ENCODE data around the gene NWD2. TPM values are rescaled to one million over a fixed set of nuclear protein-coding genes. Genes with fewer than 3 reads are reported as not detected.

Gene NWD2
- polyA plus RNA-seq, 1 experiment: not detected

DNA sequence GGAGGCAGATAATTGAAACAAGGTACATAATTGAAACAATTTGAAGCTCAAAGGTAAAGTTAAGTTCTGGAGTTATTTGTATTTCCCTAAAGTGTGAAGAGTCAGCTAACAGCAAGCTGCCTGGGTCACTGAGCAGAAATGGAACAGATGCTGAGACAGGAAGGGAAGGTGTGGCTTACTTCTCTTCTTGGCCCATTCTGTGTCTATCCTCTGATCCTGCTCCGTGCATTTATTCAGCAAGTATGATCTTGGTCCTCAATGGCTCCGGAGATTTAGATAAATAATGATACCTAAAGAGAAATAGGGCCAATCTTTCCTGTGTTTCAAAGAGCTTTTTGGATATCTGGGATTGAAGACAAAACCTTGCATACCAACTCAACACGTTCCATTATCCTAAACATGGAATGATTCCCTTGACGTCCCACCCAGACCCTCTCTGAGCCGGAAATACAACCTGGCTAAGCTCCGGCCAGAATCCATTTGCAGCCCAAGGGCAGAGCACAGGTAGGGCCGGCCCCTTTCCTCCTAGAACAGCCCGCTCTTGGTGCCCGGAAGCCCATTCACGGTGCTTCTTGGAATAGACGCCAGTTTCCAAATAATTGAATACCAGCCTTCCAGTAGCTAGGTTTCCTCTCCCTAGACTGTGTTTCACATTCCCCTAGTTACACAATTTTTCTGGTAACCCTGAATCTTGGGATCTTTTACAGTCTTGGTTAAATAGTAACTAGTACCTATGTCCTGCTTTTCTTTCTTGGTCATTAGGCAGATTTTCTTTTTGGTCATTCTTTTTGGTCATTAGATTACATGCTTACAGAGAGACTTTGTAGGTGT is 211.0 kb downstream of the NWD2 start:
- ChIA-PET POLR2A (no interaction called here), CTCF (no interaction called here)

DNA sequence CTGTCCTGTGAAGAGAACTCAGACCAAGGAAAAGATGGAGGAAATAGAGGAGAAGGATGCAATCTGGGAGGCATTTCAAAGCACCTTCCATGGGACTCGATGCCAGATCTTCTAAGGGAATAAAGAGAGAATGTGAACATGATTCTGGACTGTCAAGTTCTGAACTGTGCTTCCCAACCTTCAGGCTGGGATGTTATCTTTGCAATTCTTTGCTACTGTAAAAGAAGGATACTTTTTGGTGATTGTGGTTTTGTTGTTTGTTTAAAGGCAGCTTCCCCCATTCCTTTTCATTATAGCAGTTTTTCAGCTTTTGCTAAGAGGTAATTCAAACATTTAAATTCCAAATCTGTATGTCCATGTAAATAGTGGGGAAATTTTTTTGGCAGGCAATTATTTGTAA is 217.3 kb downstream of the NWD2 start:
- TF ChIP-seq, protein P1, sequence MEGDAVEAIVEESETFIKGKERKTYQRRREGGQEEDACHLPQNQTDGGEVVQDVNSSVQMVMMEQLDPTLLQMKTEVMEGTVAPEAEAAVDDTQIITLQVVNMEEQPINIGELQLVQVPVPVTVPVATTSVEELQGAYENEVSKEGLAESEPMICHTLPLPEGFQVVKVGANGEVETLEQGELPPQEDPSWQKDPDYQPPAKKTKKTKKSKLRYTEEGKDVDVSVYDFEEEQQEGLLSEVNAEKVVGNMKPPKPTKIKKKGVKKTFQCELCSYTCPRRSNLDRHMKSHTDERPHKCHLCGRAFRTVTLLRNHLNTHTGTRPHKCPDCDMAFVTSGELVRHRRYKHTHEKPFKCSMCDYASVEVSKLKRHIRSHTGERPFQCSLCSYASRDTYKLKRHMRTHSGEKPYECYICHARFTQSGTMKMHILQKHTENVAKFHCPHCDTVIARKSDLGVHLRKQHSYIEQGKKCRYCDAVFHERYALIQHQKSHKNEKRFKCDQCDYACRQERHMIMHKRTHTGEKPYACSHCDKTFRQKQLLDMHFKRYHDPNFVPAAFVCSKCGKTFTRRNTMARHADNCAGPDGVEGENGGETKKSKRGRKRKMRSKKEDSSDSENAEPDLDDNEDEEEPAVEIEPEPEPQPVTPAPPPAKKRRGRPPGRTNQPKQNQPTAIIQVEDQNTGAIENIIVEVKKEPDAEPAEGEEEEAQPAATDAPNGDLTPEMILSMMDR (IDR thresholded peaks at IDR 0.05; ENCODE audit: insufficient read depth, low read depth, low read length): no peak
- DNase-seq (ENCODE audit: low read depth): no peak
- ChIA-PET CTCF (no interaction called here), POLR2A (no interaction called here)
- no peaks in the 10 kb centered on the region for H3K36me3 ChIP-seq (ENCODE audit: control insufficient read depth, insufficient read depth, low read length)
- no peak overlapping the region for H3K4me3 ChIP-seq (ENCODE audit: low read depth, low read length)
- H3K27me3 ChIP-seq (ENCODE audit: control insufficient read depth, insufficient read depth, low read length): no peaks in the 10 kb centered on the region

More for the DNA sequence above, 211.0 kb downstream of the NWD2 start:
- TF ChIP-seq, protein P1 (IDR thresholded peaks at IDR 0.05; ENCODE audit: insufficient read depth, low read depth, low read length): no peak
- peaks cover 9% of the 10 kb centered on the region for H3K27me3 ChIP-seq (ENCODE audit: control insufficient read depth, insufficient read depth, low read length)
- no peak for DNase-seq (ENCODE audit: low read depth)
- no peak overlapping the region for H3K4me3 ChIP-seq (ENCODE audit: low read depth, low read length)
- no peaks in the 10 kb centered on the region for H3K36me3 ChIP-seq (ENCODE audit: control insufficient read depth, insufficient read depth, low read length)

DNA sequence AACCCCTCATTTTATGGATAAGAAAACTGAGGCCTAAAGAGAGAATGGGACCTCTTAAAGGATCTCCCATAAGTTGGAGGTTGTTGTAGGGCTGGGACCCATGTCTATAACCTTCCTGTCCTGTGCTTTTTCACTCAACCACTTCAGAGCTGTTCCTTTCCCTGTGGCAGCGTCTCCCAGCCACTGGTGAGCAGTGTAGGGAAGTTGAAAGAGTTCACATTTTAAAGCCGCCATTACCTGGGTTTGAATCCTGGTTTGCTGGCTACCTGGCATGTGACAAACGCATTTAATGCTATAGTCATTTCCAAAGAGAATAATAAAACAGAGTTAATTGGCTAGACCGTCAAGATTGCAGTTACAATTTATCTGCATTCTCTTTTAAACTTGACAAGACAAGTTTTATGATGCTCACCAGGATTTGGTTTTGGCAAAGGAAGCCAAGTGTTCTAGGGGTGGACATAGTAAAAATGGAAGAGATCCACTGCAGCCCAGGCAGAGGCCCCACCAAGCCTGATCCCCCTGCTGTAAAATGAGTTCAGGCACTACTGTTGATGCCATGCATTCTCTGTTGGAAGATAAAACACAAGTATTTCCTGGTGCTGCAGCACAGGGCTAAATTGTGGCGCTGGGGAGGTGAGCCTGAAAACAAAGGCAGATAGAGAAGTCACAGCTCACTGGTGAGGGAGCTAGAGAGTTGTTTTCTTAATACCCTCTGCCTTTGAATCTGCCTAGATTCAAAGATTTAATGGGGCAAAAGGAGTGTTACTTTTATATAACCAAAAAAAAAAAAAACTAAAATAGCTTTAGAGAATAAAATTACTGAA is 218.7 kb downstream of the NWD2 start:
- ChIA-PET CTCF (no interaction called here), POLR2A (no interaction called here)
- Histone ChIP-seq H3K27me3 (ENCODE audit: control insufficient read depth, insufficient read depth, low read length) (no peaks in the 10 kb centered on the region), H3K36me3 (ENCODE audit: control insufficient read depth, insufficient read depth, low read length) (no peaks in the 10 kb centered on the region), H3K4me3 (ENCODE audit: low read depth, low read length) (no peak overlapping the region)
- no peak for DNase-seq (ENCODE audit: low read depth)
- TF ChIP-seq, protein P1 (IDR thresholded peaks at IDR 0.05; ENCODE audit: insufficient read depth, low read depth, low read length): no peak

- H3K36me3 ChIP-seq (ENCODE audit: control insufficient read depth, insufficient read depth, low read length): no peaks in the 10 kb centered on the region
- CTCF ChIA-PET: no interaction called here
- POLR2A ChIA-PET: no interaction called here
- TF ChIP-seq, protein P1 (IDR thresholded peaks at IDR 0.05; ENCODE audit: insufficient read depth, low read depth, low read length): no peak
- H3K4me3 ChIP-seq (ENCODE audit: low read depth, low read length): no peak overlapping the region
- no peaks in the 10 kb centered on the region for H3K27me3 ChIP-seq (ENCODE audit: control insufficient read depth, insufficient read depth, low read length)
- no peak for DNase-seq (ENCODE audit: low read depth)
These were observed 220.0 kb downstream of the NWD2 start for GRCh38 chr4:37464373-37465128.

DNA sequence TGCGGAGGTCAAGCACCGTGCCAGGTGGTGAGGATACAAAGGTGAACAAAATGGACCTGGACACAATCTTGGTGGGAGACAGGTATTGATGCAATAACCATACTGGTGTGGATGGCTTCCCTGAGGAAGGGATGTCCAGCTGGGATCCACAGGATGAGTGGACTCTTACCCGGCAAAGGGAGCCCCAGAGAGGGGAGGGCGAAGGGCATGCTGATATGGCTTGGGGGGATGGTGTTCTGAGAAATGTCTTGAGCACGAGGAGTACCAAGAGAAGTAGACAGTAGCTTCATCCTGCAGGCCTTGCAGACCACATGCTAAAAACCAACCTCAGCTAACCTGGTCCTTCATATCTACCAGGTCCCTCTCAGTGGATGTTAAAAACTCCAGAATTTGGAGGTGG is 220.8 kb downstream of the NWD2 start:
- CTCF ChIA-PET: no interaction called here
- H3K27me3 ChIP-seq (ENCODE audit: control insufficient read depth, insufficient read depth, low read length): no peaks in the 10 kb centered on the region
- H3K36me3 ChIP-seq (ENCODE audit: control insufficient read depth, insufficient read depth, low read length): no peaks in the 10 kb centered on the region
- no peak for DNase-seq (ENCODE audit: low read depth)
- no peak overlapping the region for H3K4me3 ChIP-seq (ENCODE audit: low read depth, low read length)
- POLR2A ChIA-PET: no interaction called here
- TF ChIP-seq, protein P1 (IDR thresholded peaks at IDR 0.05; ENCODE audit: insufficient read depth, low read depth, low read length): no peak
